Mesenchymal stem cell (in vitro differentiated cells and primary cell): ENCODE data around the gene MTCL3.

Experiments
- DNase-seq: peaks from one replicate; pipeline ENCODE4 v3.0.0-alpha.2; 2013
- H2AFZ ChIP-seq: one replicate; pipeline ENCODE4 v1.6.1; 2013; ENCODE audit warnings: low read depth, mild to moderate bottlenecking, control low read depth, inconsistent platforms, low read length, moderate library complexity
- H2AK5ac ChIP-seq: 2 replicates; pipeline ENCODE4 v1.6.1; 2013; ENCODE audit warnings: low read length, moderate library complexity, mild to moderate bottlenecking, inconsistent platforms; ENCODE audit not compliant: severe bottlenecking
- H2BK120ac ChIP-seq: one replicate; pipeline ENCODE4 v1.6.1; 2013; ENCODE audit warnings: low read depth, mild to moderate bottlenecking, inconsistent platforms, low read length, moderate library complexity
- H2BK12ac ChIP-seq, 2 experiments: one replicate each; pipeline ENCODE4 v1.6.1; 2013; ENCODE audit warnings: inconsistent platforms in 2 of 2, low read length in 2 of 2, mild to moderate bottlenecking in 2 of 2, moderate library complexity in 2 of 2, control low read depth in 1 of 2
- H2BK15ac ChIP-seq: one replicate; pipeline ENCODE4 v1.6.1; 2013; ENCODE audit warnings: mild to moderate bottlenecking, low read depth, inconsistent platforms; ENCODE audit not compliant: poor library complexity, severe bottlenecking
- H2BK5ac ChIP-seq: 2 replicates; pipeline ENCODE4 v1.6.1; 2013; ENCODE audit warnings: low read depth, mild to moderate bottlenecking, low read length, control low read depth, inconsistent platforms; ENCODE audit not compliant: poor library complexity, severe bottlenecking
- H3K14ac ChIP-seq, 2 experiments: one replicate each; pipeline ENCODE4 v1.6.1; 2013; ENCODE audit warnings: inconsistent platforms in 2 of 2, low read length in 2 of 2, control low read depth in 1 of 2, mild to moderate bottlenecking in 1 of 2, moderate library complexity in 1 of 2
- H3K18ac ChIP-seq, 2 experiments: one replicate each; pipeline ENCODE4 v1.6.1; 2013; ENCODE audit warnings: inconsistent platforms in 2 of 2, low read length in 2 of 2, control low read depth in 1 of 2, low read depth in 1 of 2, mild to moderate bottlenecking in 1 of 2
- H3K23ac ChIP-seq, 2 experiments: one replicate each; pipeline ENCODE4 v1.6.1; 2013; ENCODE audit warnings: inconsistent platforms in 2 of 2, low read length in 2 of 2, mild to moderate bottlenecking in 2 of 2, moderate library complexity in 2 of 2, control low read depth in 1 of 2
- H3K27ac ChIP-seq: 2 replicates; pipeline ENCODE4 v1.5.1; 2013; ENCODE audit warnings: mild to moderate bottlenecking, moderate library complexity, low read length, control low read depth, inconsistent platforms; ENCODE audit not compliant: poor library complexity, severe bottlenecking
- H3K27me3 ChIP-seq, 2 experiments: 2 replicates each; pipeline versions ENCODE4 v1.6.1 to v1.7.0; 2013; ENCODE audit warnings: low read length in 2 of 2, mild to moderate bottlenecking in 2 of 2, moderate library complexity in 2 of 2, control low read depth in 1 of 2, inconsistent platforms in 1 of 2; ENCODE audit not compliant: control insufficient read depth in 1 of 2, insufficient read depth in 1 of 2
- H3K36me3 ChIP-seq, 2 experiments: 2 replicates each; pipeline versions ENCODE4 v1.6.1 to v1.7.0; 2013; ENCODE audit warnings: low read length in 2 of 2, control low read depth in 1 of 2, inconsistent platforms in 1 of 2, low read depth in 1 of 2, mild to moderate bottlenecking in 1 of 2; ENCODE audit not compliant: insufficient read depth in 2 of 2, control insufficient read depth in 1 of 2
- H3K4ac ChIP-seq, 2 experiments: one replicate each; pipeline ENCODE4 v1.6.1; 2013; ENCODE audit warnings: inconsistent platforms in 2 of 2, low read length in 2 of 2, mild to moderate bottlenecking in 2 of 2, moderate library complexity in 2 of 2, control low read depth in 1 of 2, low read depth in 1 of 2
- H3K4me1 ChIP-seq: 2 replicates; pipeline ENCODE4 v1.6.1; 2013; ENCODE audit warnings: low read depth, low read length, control low read depth; ENCODE audit not compliant: control insufficient read depth, insufficient read depth
- H3K4me2 ChIP-seq: 2 replicates; pipeline ENCODE4 v1.6.1; 2013; ENCODE audit warnings: low read length, mild to moderate bottlenecking, inconsistent platforms; ENCODE audit not compliant: poor library complexity, severe bottlenecking
- H3K4me3 ChIP-seq, 2 experiments: 2 replicates each; pipeline versions ENCODE4 v1.5.1 to v1.7.0; 2013; ENCODE audit warnings: low read length in 2 of 2, mild to moderate bottlenecking in 2 of 2, control low read depth in 1 of 2, low read depth in 1 of 2; ENCODE audit not compliant: insufficient read depth in 1 of 2
- H3K79me1 ChIP-seq: replicated peaks from 2 replicates; pipeline ENCODE4 v1.6.1; 2013; ENCODE audit warnings: mild to moderate bottlenecking, control low read depth, low read length, inconsistent platforms; ENCODE audit not compliant: poor library complexity, severe bottlenecking
- H3K9ac ChIP-seq: 2 replicates; pipeline ENCODE4 v1.7.0; 2013; ENCODE audit warnings: mild to moderate bottlenecking, low read length, moderate library complexity
- H3K9me3 ChIP-seq: 2 replicates; pipeline ENCODE4 v1.7.0; 2013; ENCODE audit warnings: mild to moderate bottlenecking, low read length; ENCODE audit not compliant: control insufficient read depth
- H4K8ac ChIP-seq: one replicate; pipeline ENCODE4 v1.6.1; 2013; ENCODE audit warnings: inconsistent platforms, mild to moderate bottlenecking, low read length, moderate library complexity
- H4K91ac ChIP-seq: one replicate; pipeline ENCODE4 v1.6.1; 2013; ENCODE audit warnings: mild to moderate bottlenecking, low read length, inconsistent platforms
- WGBS: methylation state at CpG from one replicate; pipeline ENCODE4 v1.1.7; 2013; ENCODE audit warnings: mixed read lengths; 5-methylcytosine and 5-hydroxymethylcytosine counted together

Gene MTCL3

DNA sequence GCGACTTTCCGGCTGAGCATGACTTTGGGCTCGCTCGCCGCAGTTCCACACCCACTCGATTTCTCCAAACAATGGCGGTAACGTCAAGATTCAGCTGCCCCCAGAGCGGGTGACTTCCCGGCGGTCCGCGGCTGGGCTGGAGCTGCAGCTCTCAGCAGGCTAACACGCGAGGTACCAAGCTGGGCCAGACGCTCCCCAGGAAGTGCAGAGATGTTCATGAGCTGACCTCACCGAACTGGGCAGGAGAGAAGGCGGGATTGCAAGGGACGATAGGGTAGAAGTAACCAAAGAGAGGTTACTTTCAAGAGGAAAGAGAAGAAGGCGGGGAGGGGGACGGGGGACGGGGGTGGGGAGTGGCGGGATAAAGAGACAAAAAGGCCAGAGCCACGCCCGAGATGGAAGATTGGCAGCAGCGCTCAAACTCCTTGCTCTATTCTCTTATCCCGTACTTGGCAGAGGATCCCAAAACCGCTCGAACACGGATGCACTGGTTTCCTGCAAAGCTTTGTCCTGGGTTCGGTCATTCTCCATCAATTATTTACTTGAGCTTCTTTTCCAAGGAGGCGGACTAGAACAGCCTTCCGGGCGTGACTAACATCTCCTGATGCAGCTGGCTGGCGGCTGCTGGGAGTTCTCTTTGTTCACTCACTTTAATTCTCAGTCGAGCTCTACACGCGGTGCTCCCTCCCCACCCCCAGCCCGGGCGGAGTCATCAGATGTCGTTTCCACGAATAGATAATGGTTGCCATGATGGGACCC lies at the start of gene MTCL3:
MTCL3 (minus strand) TSS at position 626 of the 759 bp plus-strand sequence.
- H3K9ac ChIP-seq: peak within 1 kb of the TSS; percentile 73
- no peaks in the 10 kb centered on the region for H3K27me3 ChIP-seq
- no peak within 1 kb of the TSS for H3K18ac ChIP-seq
- no peak within 1 kb of the TSS for H3K4ac ChIP-seq
- peaks cover 4% of the 10 kb centered on the region for H3K79me1 ChIP-seq
- H2AFZ ChIP-seq: peak within 1 kb of the TSS; percentile 53
- H2BK12ac ChIP-seq: no peak within 1 kb of the TSS
- H3K4me2 ChIP-seq: peak within 1 kb of the TSS; percentile 92
- H3K27ac ChIP-seq: peak within 1 kb of the TSS; percentile 94
- H2BK15ac ChIP-seq: no peak within 1 kb of the TSS
- no peak within 1 kb of the TSS for H4K8ac ChIP-seq
- peak within 1 kb of the TSS; percentile 60 to 78 for H3K4me3 ChIP-seq
- H3K36me3 ChIP-seq: peaks cover 0 to 8% of the 10 kb centered on the region in 2 experiments
- H3K9me3 ChIP-seq: no peaks in the 10 kb centered on the region
- no peak within 1 kb of the TSS for H3K23ac ChIP-seq
- H2BK5ac ChIP-seq: peak within 1 kb of the TSS; percentile 76
- peak within 1 kb of the TSS; percentile 17 for H2AK5ac ChIP-seq
- H4K91ac ChIP-seq: no peak within 1 kb of the TSS
- 1% methylated on average over 42 of the region's 42 CpGs for WGBS
- H2BK120ac ChIP-seq: no peak within 1 kb of the TSS
- H3K4me1 ChIP-seq: peaks cover 13% of the 10 kb centered on the region
- peak; percentile 54 for DNase-seq
- no peak within 1 kb of the TSS for H3K14ac ChIP-seq

DNA sequence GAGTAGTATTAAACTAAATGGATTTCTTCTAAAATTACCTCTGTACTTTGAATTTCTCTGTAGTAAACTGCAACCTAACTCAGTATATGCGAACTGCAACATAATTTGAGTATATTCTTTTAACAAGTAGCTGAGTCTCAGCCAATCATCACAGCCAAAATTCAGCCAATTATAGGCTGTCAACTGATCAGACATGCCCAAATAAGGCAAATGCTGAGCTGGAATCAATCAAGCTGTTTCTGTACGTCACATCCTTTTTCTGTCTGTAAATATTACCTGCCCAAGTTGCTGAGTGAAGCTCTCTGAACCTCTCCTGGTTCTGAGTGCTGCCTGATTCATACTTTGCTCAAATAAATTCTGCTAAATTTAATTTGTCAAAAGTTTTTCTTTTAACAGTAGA lies 48.3 kb upstream of the MTCL3 start:
- H4K8ac ChIP-seq: no peak overlapping the region
- no peak overlapping the region for H2BK5ac ChIP-seq
- no peak overlapping the region for H3K14ac ChIP-seq

DNA sequence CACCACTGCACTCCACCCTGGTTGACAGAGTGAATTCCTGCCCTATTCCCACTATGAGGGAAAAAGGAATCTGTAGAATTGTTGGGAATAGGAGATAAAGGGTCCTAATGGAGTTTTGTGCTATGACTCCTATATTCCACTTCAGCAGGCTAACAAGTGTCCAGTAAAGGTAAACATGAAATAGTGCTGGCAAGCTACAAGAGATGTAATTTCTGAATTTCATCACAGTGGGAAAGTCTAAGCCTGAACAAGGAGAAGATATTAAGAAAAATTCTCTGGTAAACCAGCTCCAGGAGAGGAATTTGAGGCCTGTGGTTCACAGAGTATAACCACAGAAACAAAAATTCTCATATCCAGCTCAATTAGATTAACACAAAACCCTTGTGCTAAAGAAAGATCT lies 47.5 kb upstream of the MTCL3 start:
- Histone ChIP-seq H3K4me1 (no peaks in the 10 kb centered on the region), H3K4me3 (no peak overlapping the region), H3K36me3 (no peaks in the 10 kb centered on the region), H3K27me3 (no peaks in the 10 kb centered on the region), H2BK5ac (no peak overlapping the region), H4K91ac (no peak overlapping the region), H3K79me1 (no peaks in the 10 kb centered on the region), H2BK120ac (no peak overlapping the region), H3K9me3 (no peaks in the 10 kb centered on the region), H2AK5ac (no peak overlapping the region), H4K8ac (no peak overlapping the region), H3K18ac (no peak overlapping the region), H3K23ac (no peak overlapping the region), H3K14ac (no peak overlapping the region), H2BK15ac (no peak overlapping the region), H3K27ac (no peak overlapping the region), H2BK12ac (no peak overlapping the region), H2AFZ (no peak overlapping the region), H3K9ac (no peak overlapping the region), H3K4me2 (no peak overlapping the region), H3K4ac (no peak overlapping the region)
- no peak for DNase-seq

More for the DNA sequence above, 48.3 kb upstream of the MTCL3 start:
- no peak overlapping the region for H4K91ac ChIP-seq
- no peak overlapping the region for H2BK12ac ChIP-seq
- H3K9me3 ChIP-seq: no peaks in the 10 kb centered on the region
- H2BK120ac ChIP-seq: no peak overlapping the region
- no peaks in the 10 kb centered on the region for H3K4me1 ChIP-seq
- no peaks in the 10 kb centered on the region for H3K27me3 ChIP-seq
- no peak for DNase-seq
- H3K4me2 ChIP-seq: no peak overlapping the region
- no peak overlapping the region for H3K27ac ChIP-seq
- H3K23ac ChIP-seq: no peak overlapping the region
- H2BK15ac ChIP-seq: no peak overlapping the region
- H3K36me3 ChIP-seq: no peaks in the 10 kb centered on the region
- H2AFZ ChIP-seq: no peak overlapping the region
- H2AK5ac ChIP-seq: no peak overlapping the region
- H3K9ac ChIP-seq: no peak overlapping the region
- no peak overlapping the region for H3K18ac ChIP-seq
- no peak overlapping the region for H3K4ac ChIP-seq
- 73% methylated on average over 2 of the region's 2 CpGs for WGBS
- H3K4me3 ChIP-seq: no peak overlapping the region
- no peaks in the 10 kb centered on the region for H3K79me1 ChIP-seq

DNA sequence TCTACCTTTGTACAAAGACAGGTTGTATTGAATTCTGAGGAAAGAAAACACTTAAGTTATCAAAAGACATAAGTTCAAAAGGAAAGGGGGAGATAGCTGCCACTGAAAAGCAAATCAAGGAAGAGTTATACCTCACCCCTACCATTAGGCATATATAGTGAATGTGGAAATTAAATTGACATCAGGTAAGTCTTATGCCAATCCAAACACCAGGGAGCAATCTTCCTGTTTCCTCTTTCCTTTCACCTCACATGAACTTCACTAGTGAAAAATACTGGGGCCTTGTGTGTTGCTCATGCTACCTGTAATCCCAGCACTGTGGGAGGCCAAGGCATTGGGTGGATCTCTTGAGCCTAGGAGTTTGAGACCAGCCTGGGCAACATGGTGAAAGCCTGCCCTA lies 47.0 kb upstream of the MTCL3 start:
- H3K4ac ChIP-seq: no peak overlapping the region

More for the DNA sequence above, 47.0 kb upstream of the MTCL3 start:
- Histone ChIP-seq H3K4me3 (no peak overlapping the region), H3K36me3 (no peaks in the 10 kb centered on the region), H3K27ac (no peak overlapping the region), H3K14ac (no peak overlapping the region), H2AK5ac (no peak overlapping the region), H2AFZ (no peak overlapping the region), H3K27me3 (no peaks in the 10 kb centered on the region), H3K18ac (no peak overlapping the region), H3K79me1 (no peaks in the 10 kb centered on the region), H3K4me2 (no peak overlapping the region), H2BK12ac (no peak overlapping the region), H3K23ac (no peak overlapping the region), H3K4me1 (no peaks in the 10 kb centered on the region), H3K9me3 (no peaks in the 10 kb centered on the region), H2BK5ac (no peak overlapping the region), H2BK15ac (no peak overlapping the region), H2BK120ac (no peak overlapping the region), H3K9ac (no peak overlapping the region), H4K8ac (no peak overlapping the region), H4K91ac (no peak overlapping the region)
- no peak for DNase-seq
